OCI-LY3 (cell line): Measurements from ENCODE around the gene RPL6.
"Not testable (repeated sequence)": the region's sequence is repeated elsewhere in the genome, so short reads cannot be mapped to it uniquely, and the experiment has no call there.

Experiments used
- H2AFZ ChIP-seq: fragments of 200-600, 300-600 bp; shearing (Covaris generic); 2 replicates; pipeline ENCODE4 v1.6.0; 2014; ENCODE audit warnings: antibody characterized with exemption, low read depth, low read length
- H3K27ac ChIP-seq: fragments of 200-600, 300-600 bp; sonication (generic); 2 replicates; pipeline ENCODE4 v1.5.1; 2014; ENCODE audit warnings: mild to moderate bottlenecking, low read length, moderate library complexity, mixed read lengths
- H3K27me3 ChIP-seq: fragments of 200-600, 300-600 bp; sonication (generic); 2 replicates; pipeline ENCODE4 v1.6.1; 2014; ENCODE audit warnings: low read depth, low read length, mixed read lengths
- H3K36me3 ChIP-seq: fragments of 200-600, 300-600 bp; sonication (generic); replicated peaks from 2 replicates; pipeline ENCODE3; 2014; ENCODE audit warnings: low read depth, low read length, mixed read lengths
- H3K4me1 ChIP-seq: fragments of 300-600, 200-600 bp; sonication (generic); 2 replicates; pipeline ENCODE4 v1.6.1; 2014; ENCODE audit warnings: low read length, mixed read lengths
- H3K4me2 ChIP-seq: fragments of 200-600, 300-600 bp; sonication (generic); 2 replicates; pipeline ENCODE4 v1.6.1; 2014; ENCODE audit warnings: low read length, mixed read lengths
- H3K4me3 ChIP-seq: fragments of 300-600, 200-600 bp; sonication (generic); 2 replicates; pipeline ENCODE4 v1.5.1; 2014; ENCODE audit warnings: antibody characterized with exemption, mild to moderate bottlenecking, low read length, moderate library complexity
- H3K79me2 ChIP-seq: fragments of 300-600, 200-600 bp; shearing (Covaris generic); 2 replicates; pipeline ENCODE4 v1.6.1; 2014; ENCODE audit warnings: mild to moderate bottlenecking, low read length, mixed read lengths
- H3K9ac ChIP-seq: fragments of 300-600, 200-600 bp; shearing (Covaris generic); 2 replicates; pipeline ENCODE4 v1.6.0; 2014; ENCODE audit warnings: mild to moderate bottlenecking, low read length, moderate library complexity
- H3K9me3 ChIP-seq: fragments of 200-600, 300-600 bp; shearing (Covaris generic); 2 replicates; pipeline ENCODE4 v1.6.1; 2014; ENCODE audit warnings: low read length, mixed read lengths; ENCODE audit not compliant: insufficient read depth
- H4K20me1 ChIP-seq: fragments of 200-600, 300-600 bp; sonication (generic); 2 replicates; pipeline ENCODE4 v1.6.1; 2016; ENCODE audit warnings: low read length, mixed read lengths; ENCODE audit not compliant: insufficient read depth
- EZH2phosphoT487 ChIP-seq: fragments of 200-600 bp; shearing (Covaris generic); IDR thresholded peaks from 2 replicates; pipeline ENCODE4 v1.6.1; 2018; ENCODE audit warnings: antibody characterized with exemption, mixed run types, low read depth
- TF ChIP-seq, protein P1 (sequence below): fragments of 200-600, 300-600 bp; sonication (generic); IDR thresholded peaks from 2 replicates; pipeline ENCODE4 v1.5.1; 2014; ENCODE audit warnings: antibody characterized with exemption, low read length, low read depth

Gene RPL6

GRCh38 chr12:112456029-112456428, 46.6 kb upstream of the RPL6 start:
- TF ChIP-seq EZH2phosphoT487, result no peak
- TF ChIP-seq, protein P1, sequence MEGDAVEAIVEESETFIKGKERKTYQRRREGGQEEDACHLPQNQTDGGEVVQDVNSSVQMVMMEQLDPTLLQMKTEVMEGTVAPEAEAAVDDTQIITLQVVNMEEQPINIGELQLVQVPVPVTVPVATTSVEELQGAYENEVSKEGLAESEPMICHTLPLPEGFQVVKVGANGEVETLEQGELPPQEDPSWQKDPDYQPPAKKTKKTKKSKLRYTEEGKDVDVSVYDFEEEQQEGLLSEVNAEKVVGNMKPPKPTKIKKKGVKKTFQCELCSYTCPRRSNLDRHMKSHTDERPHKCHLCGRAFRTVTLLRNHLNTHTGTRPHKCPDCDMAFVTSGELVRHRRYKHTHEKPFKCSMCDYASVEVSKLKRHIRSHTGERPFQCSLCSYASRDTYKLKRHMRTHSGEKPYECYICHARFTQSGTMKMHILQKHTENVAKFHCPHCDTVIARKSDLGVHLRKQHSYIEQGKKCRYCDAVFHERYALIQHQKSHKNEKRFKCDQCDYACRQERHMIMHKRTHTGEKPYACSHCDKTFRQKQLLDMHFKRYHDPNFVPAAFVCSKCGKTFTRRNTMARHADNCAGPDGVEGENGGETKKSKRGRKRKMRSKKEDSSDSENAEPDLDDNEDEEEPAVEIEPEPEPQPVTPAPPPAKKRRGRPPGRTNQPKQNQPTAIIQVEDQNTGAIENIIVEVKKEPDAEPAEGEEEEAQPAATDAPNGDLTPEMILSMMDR, result no peak
- Histone ChIP-seq H3K4me2 (no peak overlapping the region), H2AFZ (no peak overlapping the region), H3K79me2 (no peaks in the 10 kb centered on the region), H4K20me1 (no peaks in the 10 kb centered on the region), H3K36me3 (peaks cover 29% of the 10 kb centered on the region), H3K9ac (no peak overlapping the region), H3K4me3 (no peak overlapping the region), H3K27ac (no peak overlapping the region), H3K9me3 (no peaks in the 10 kb centered on the region), H3K27me3 (no peaks in the 10 kb centered on the region), H3K4me1 (no peaks in the 10 kb centered on the region)

DNA sequence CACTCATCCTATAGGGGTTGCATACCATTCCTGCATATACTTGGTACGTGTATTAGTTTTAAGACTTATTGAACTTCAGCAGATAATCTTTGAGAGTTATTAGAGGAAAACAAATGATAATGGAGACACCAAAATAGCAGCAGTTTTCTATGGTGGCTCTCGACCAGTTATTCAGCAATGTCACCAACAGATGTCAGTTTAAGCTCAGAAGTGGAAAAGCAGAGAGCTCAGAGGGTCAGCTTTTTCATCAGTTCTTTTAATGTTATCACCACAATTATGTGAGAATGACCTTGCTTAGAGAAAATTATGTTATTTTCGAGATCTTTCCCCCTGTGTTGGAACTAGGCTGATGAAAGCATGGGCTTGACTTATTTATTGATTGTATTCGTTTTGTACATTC, 41.3 kb upstream of the RPL6 start:
- H3K9me3 ChIP-seq, result no peaks in the 10 kb centered on the region

GRCh38 chr12:112448165-112448564, 38.8 kb upstream of the RPL6 start:
- not testable (repeated sequence) for H2AFZ ChIP-seq, H3K9me3 ChIP-seq, H3K36me3 ChIP-seq, H3K27ac ChIP-seq, H3K4me1 ChIP-seq, H3K4me3 ChIP-seq, H4K20me1 ChIP-seq, H3K4me2 ChIP-seq, H3K27me3 ChIP-seq, H3K9ac ChIP-seq
- H3K79me2 ChIP-seq, result peaks cover 17% of the 10 kb centered on the region

More for the DNA sequence above, 41.3 kb upstream of the RPL6 start:
- H3K4me2 ChIP-seq, result no peak overlapping the region
- H3K4me3 ChIP-seq, result no peak overlapping the region
- no peaks in the 10 kb centered on the region for H3K27me3 ChIP-seq
- peaks cover 18% of the 10 kb centered on the region for H3K36me3 ChIP-seq
- peaks cover 4% of the 10 kb centered on the region; the same call in 1 of the 2 replicates for H4K20me1 ChIP-seq
- H3K9ac ChIP-seq, result no peak overlapping the region
- no peak for TF ChIP-seq EZH2phosphoT487
- TF ChIP-seq, protein P1, result peak; percentile 12; the same call in 1 of the 2 replicates
- peaks cover 3% of the 10 kb centered on the region for H3K79me2 ChIP-seq
- no peaks in the 10 kb centered on the region for H3K4me1 ChIP-seq
- no peak overlapping the region for H3K27ac ChIP-seq
- H2AFZ ChIP-seq, result no peak overlapping the region

DNA sequence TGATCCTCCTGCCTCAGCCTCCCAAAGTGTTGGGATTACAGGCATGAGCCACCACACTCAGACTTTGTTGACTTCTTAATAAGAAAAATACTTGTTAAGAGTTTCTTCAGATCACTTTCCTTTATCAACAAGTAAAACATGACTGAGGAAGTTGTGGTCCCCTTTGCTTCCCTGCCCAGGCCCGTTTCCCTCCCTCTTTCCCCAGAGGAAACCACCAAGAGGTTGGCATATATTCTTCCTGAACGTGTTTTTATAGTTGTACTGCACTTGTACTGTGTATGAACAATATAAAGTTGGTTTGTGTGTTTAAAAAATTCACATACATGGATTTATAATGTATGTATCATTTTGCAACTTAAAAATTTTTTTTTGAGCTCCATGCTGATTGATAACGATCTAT, 37.7 kb upstream of the RPL6 start:
- no peaks in the 10 kb centered on the region for H3K4me1 ChIP-seq
- H3K4me2 ChIP-seq, result no peak overlapping the region
- H3K27ac ChIP-seq, result no peak overlapping the region
- H3K27me3 ChIP-seq, result no peaks in the 10 kb centered on the region
- no peaks in the 10 kb centered on the region for H3K9me3 ChIP-seq
- H2AFZ ChIP-seq, result no peak overlapping the region
- H4K20me1 ChIP-seq, result peaks cover 4% of the 10 kb centered on the region; the same call in 1 of the 2 replicates
- TF ChIP-seq, protein P1, result no peak
- no peak for TF ChIP-seq EZH2phosphoT487
- H3K79me2 ChIP-seq, result peaks cover 26% of the 10 kb centered on the region
- no peak overlapping the region for H3K4me3 ChIP-seq
- peaks cover 8% of the 10 kb centered on the region for H3K36me3 ChIP-seq
- no peak overlapping the region for H3K9ac ChIP-seq
